Endodermal cell (in vitro differentiated cells): ENCODE data around the gene LTF. TPM values are rescaled to one million over a fixed set of nuclear protein-coding genes. Genes with fewer than 3 reads are reported as not detected.

Source experiments
- DNase-seq: peaks from one replicate; pipeline ENCODE4 v3.0.0-alpha.2; 2017
- H3K27ac ChIP-seq: 2 replicates; pipeline ENCODE4 v1.5.1; 2013; ENCODE audit warnings: mild to moderate bottlenecking, low read depth, low read length, moderate library complexity
- H3K27me3 ChIP-seq: 2 replicates; pipeline ENCODE4 v1.6.1; 2013; ENCODE audit warnings: mild to moderate bottlenecking, low read length, moderate library complexity; ENCODE audit not compliant: insufficient read depth, control insufficient read depth, poor library complexity, severe bottlenecking
- H3K36me3 ChIP-seq: 2 replicates; pipeline ENCODE4 v1.7.0; 2013; ENCODE audit warnings: mild to moderate bottlenecking, low read length, moderate library complexity; ENCODE audit not compliant: control insufficient read depth, insufficient read depth
- H3K4me1 ChIP-seq: one replicate; pipeline ENCODE4 v1.7.0; 2013; ENCODE audit warnings: low read length; ENCODE audit not compliant: control insufficient read depth, insufficient read depth
- H3K4me3 ChIP-seq: 2 replicates; pipeline ENCODE4 v1.5.1; 2013; ENCODE audit warnings: mild to moderate bottlenecking, low read length, moderate library complexity
- H3K9ac ChIP-seq: 2 replicates; pipeline ENCODE4 v1.6.1; 2013; ENCODE audit warnings: mild to moderate bottlenecking, low read length, moderate library complexity; ENCODE audit not compliant: poor library complexity, severe bottlenecking; ENCODE audit errors: extremely low read depth
- H3K9me3 ChIP-seq: 2 replicates; pipeline ENCODE4 v1.6.1; 2013; ENCODE audit warnings: mild to moderate bottlenecking, low read length, moderate library complexity; ENCODE audit not compliant: control insufficient read depth
- H3K27ac Mint-ChIP-seq: 2 replicates; pipeline ENCODE4 v1.8.0; 2020; ENCODE audit warnings: mixed read lengths
- H3K27me3 Mint-ChIP-seq: 2 replicates; pipeline ENCODE4 v1.8.0; 2021; ENCODE audit warnings: mild to moderate bottlenecking, mixed read lengths; ENCODE audit not compliant: insufficient read depth
- H3K36me3 Mint-ChIP-seq: 2 replicates; pipeline ENCODE4 v1.8.0; 2020; ENCODE audit warnings: low read depth, mixed read lengths
- H3K4me1 Mint-ChIP-seq: 2 replicates; pipeline ENCODE4 v1.8.0; 2020; ENCODE audit warnings: mixed read lengths
- H3K4me3 Mint-ChIP-seq: 2 replicates; pipeline ENCODE4 v1.8.0; 2020; ENCODE audit warnings: mild to moderate bottlenecking, moderate library complexity, mixed read lengths
- H3K9me3 Mint-ChIP-seq: 2 replicates; pipeline ENCODE4 v1.8.0; 2020; ENCODE audit warnings: mild to moderate bottlenecking, mixed read lengths
- WGBS, 2 experiments: methylation state at CpG; one replicate each; pipeline versions ENCODE4 v1.1.5 to v1.1.7; 2013; ENCODE audit warnings: missing lambda C conversion rate in 2 of 2, mixed read lengths in 1 of 2; ENCODE audit not compliant: insufficient coverage in 1 of 2, insufficient read length in 1 of 2; 5-methylcytosine and 5-hydroxymethylcytosine counted together
- total RNA-seq, 2 donors: library from RNA; stranded (reverse); fragmentation: NEBNext Ultra II Directional in 1 of 2; extraction: Animal tissue kit (Norgen Biotek cat#: 25700) in 1 of 2; gene quantifications; 2 replicates in 1 of 2; 3 replicates in 1 of 2; pipeline ENCODE4 v1.2.1, GENCODE V29; 2021
- TF ChIP-seq, protein P1 (sequence below): fragments of 200-600 bp; sonication (generic); conservative IDR thresholded peaks from 2 replicates; pipeline ENCODE4 v1.5.0; 2021; ENCODE audit warnings: antibody characterized with exemption, mild to moderate bottlenecking

Gene LTF
- total RNA-seq, 2 donors from 2014 or later = 0.24 to 0.31 TPM

DNA sequence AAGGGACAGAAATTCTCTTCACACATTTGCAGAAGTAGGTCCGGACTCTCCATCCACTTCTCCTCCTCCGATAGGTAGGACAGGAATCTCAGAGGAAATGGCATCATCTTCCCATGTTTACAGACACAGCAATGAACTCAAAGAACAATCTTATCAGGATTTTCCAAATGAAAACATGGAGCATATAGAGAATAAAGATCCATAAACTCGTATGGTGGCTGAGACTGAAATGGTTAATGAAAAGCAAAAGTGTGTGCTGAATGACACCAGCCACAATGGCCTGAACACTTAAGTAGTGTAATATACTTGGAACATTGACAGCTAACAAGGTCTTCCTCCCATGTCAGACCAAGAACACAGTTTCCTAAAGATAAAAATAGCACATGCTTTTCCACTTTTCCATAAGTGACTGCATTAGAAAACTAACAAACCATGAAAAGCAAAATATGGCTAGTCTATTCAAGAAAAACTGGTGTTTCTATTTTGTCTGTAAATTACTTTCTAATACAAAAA lies 51.9 kb downstream of the LTF start:
- Histone ChIP-seq H3K4me1 (peaks cover 10% of the 10 kb centered on the region), H3K9me3 (no peaks in the 10 kb centered on the region), H3K27me3 (no peaks in the 10 kb centered on the region), H3K36me3 (no peaks in the 10 kb centered on the region), H3K4me3 (no peak overlapping the region), H3K27ac (no peak overlapping the region), H3K9ac (no peak overlapping the region)
- 94 to 100% methylated on average over 2 to 3 of the region's 3 CpGs for WGBS, 2 experiments
- no peaks in the 10 kb centered on the region for H3K36me3 Mint-ChIP-seq
- no peaks in the 10 kb centered on the region for H3K9me3 Mint-ChIP-seq
- H3K4me3 Mint-ChIP-seq = no peak overlapping the region
- H3K27ac Mint-ChIP-seq = no peak overlapping the region
- TF ChIP-seq, protein P1, sequence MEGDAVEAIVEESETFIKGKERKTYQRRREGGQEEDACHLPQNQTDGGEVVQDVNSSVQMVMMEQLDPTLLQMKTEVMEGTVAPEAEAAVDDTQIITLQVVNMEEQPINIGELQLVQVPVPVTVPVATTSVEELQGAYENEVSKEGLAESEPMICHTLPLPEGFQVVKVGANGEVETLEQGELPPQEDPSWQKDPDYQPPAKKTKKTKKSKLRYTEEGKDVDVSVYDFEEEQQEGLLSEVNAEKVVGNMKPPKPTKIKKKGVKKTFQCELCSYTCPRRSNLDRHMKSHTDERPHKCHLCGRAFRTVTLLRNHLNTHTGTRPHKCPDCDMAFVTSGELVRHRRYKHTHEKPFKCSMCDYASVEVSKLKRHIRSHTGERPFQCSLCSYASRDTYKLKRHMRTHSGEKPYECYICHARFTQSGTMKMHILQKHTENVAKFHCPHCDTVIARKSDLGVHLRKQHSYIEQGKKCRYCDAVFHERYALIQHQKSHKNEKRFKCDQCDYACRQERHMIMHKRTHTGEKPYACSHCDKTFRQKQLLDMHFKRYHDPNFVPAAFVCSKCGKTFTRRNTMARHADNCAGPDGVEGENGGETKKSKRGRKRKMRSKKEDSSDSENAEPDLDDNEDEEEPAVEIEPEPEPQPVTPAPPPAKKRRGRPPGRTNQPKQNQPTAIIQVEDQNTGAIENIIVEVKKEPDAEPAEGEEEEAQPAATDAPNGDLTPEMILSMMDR = no peak
- no peak for DNase-seq
- peaks cover 19% of the 10 kb centered on the region for H3K4me1 Mint-ChIP-seq
- H3K27me3 Mint-ChIP-seq = no peaks in the 10 kb centered on the region

- no peaks in the 10 kb centered on the region for H3K36me3 Mint-ChIP-seq
- TF ChIP-seq, protein P1 = peak; percentile 58
- H3K4me1 Mint-ChIP-seq = peaks cover 8% of the 10 kb centered on the region
- 100% methylated on average over 2 of the region's 2 CpGs for WGBS, 2 experiments
- H3K27ac Mint-ChIP-seq = no peak overlapping the region
- no peak for DNase-seq
- Histone ChIP-seq H3K4me1 (peaks cover 5% of the 10 kb centered on the region), H3K4me3 (no peak overlapping the region), H3K9ac (no peak overlapping the region), H3K9me3 (no peaks in the 10 kb centered on the region), H3K27ac (no peak overlapping the region), H3K27me3 (no peaks in the 10 kb centered on the region), H3K36me3 (no peaks in the 10 kb centered on the region)
- no peaks in the 10 kb centered on the region for H3K27me3 Mint-ChIP-seq
- no peak overlapping the region for H3K4me3 Mint-ChIP-seq
- H3K9me3 Mint-ChIP-seq = no peaks in the 10 kb centered on the region
These were observed 53.4 kb downstream of the LTF start for GRCh38 chr3:46411271-46411670.

DNA sequence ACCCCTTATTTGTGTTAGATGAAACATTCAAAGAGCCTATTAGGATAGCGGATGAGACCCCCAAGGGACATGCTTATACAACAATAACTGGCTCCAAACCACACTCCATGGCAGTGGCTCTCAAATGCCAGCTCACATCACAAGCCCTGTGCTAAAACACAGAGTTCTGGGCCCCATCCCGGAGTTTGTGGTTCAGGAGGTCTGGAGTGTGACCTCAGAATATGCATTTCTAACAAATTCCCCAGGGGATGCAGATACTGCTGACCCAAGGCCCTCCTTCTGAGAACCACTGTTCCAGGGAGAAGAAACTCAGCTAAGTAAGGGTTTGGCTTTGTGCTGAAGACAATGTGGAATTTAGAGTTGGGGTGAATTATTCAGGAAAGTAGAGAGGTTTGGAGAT lies 54.0 kb downstream of the LTF start:
- Mint-ChIP-seq H3K4me3 (no peak overlapping the region), H3K36me3 (no peaks in the 10 kb centered on the region), H3K27me3 (no peaks in the 10 kb centered on the region), H3K9me3 (no peaks in the 10 kb centered on the region), H3K4me1 (peaks cover 2% of the 10 kb centered on the region), H3K27ac (no peak overlapping the region)
- H3K4me3 ChIP-seq = no peak overlapping the region
- H3K9me3 ChIP-seq = no peaks in the 10 kb centered on the region
- TF ChIP-seq, protein P1 = no peak
- no peaks in the 10 kb centered on the region for H3K36me3 ChIP-seq
- no peak overlapping the region for H3K27ac ChIP-seq
- no peaks in the 10 kb centered on the region for H3K4me1 ChIP-seq
- DNase-seq = no peak
- WGBS, 2 experiments = 90 to 100% methylated on average over 2 of the region's 2 CpGs
- H3K27me3 ChIP-seq = no peaks in the 10 kb centered on the region
- H3K9ac ChIP-seq = no peak overlapping the region
